Keratinocyte (primary cell): ENCODE data around the gene ITGB5. TPM values are rescaled to one million over a fixed set of nuclear protein-coding genes. Genes with fewer than 3 reads are reported as not detected.

Experiments
- DNase-seq: peaks from one replicate; pipeline ENCODE4 v3.0.0-alpha.2; 2011; ENCODE audit warnings: low read depth, missing footprints, low spot score
- FAIRE-seq: peaks from 2 replicates; lab custom pipeline; 2011; peaks lifted over from hg19 to GRCh38; lab: Jason Lieb, UNC
- H2AFZ ChIP-seq: 2 replicates; pipeline ENCODE4 v1.6.0; 2012; ENCODE audit warnings: low read length, control low read depth, inconsistent platforms; ENCODE audit not compliant: control insufficient read depth
- H3K27ac ChIP-seq: 2 replicates; pipeline ENCODE4 v1.5.1; 2011; ENCODE audit warnings: low read length; ENCODE audit not compliant: control insufficient read depth, insufficient read depth
- H3K27me3 ChIP-seq: 3 replicates; pipeline ENCODE4 v1.6.0; 2011; ENCODE audit warnings: low read length; ENCODE audit not compliant: control insufficient read depth, insufficient read depth; ENCODE audit errors: extremely low read depth
- H3K36me3 ChIP-seq, 2 experiments: 2 replicates in 1 of 2; 3 replicates in 1 of 2; pipeline ENCODE4 v1.5.1; 2011; ENCODE audit warnings: low read length in 2 of 2, mild to moderate bottlenecking in 1 of 2; ENCODE audit not compliant: control insufficient read depth in 2 of 2, insufficient read depth in 2 of 2; ENCODE audit errors: extremely low read depth in 1 of 2
- H3K4me1 ChIP-seq: 3 replicates; pipeline ENCODE4 v1.5.1; 2011; ENCODE audit warnings: low read length; ENCODE audit not compliant: control insufficient read depth, insufficient read depth; ENCODE audit errors: extremely low read depth
- H3K4me2 ChIP-seq: 3 replicates; pipeline ENCODE4 v1.6.0; 2011; ENCODE audit warnings: low read depth, low read length; ENCODE audit not compliant: control insufficient read depth, insufficient read depth; ENCODE audit errors: extremely low read depth
- H3K4me3 ChIP-seq, 3 experiments: fragments of 200-600 bp in 1 of 3; sonication (generic) in 1 of 3; 2 replicates in 2 of 3; 3 replicates in 1 of 3; pipeline ENCODE4 v1.5.1; 2011 to 2016; ENCODE audit warnings: low read length in 3 of 3, mild to moderate bottlenecking in 3 of 3, control low read depth in 2 of 3, inconsistent platforms in 1 of 3, low read depth in 1 of 3, mixed read lengths in 1 of 3, mixed run types in 1 of 3, moderate library complexity in 1 of 3; ENCODE audit not compliant: control insufficient read depth in 2 of 3, insufficient read depth in 2 of 3; ENCODE audit errors: extremely low read depth in 1 of 3
- H3K79me2 ChIP-seq: 2 replicates; pipeline ENCODE4 v1.6.0; 2012; ENCODE audit warnings: low read length; ENCODE audit not compliant: control insufficient read depth, insufficient read depth
- H3K9ac ChIP-seq: 3 replicates; pipeline ENCODE4 v1.6.0; 2011; ENCODE audit warnings: low read length; ENCODE audit not compliant: control insufficient read depth, insufficient read depth; ENCODE audit errors: extremely low read depth
- H3K9me1 ChIP-seq: 3 replicates; pipeline ENCODE4 v1.6.0; 2011; ENCODE audit warnings: low read length; ENCODE audit not compliant: control insufficient read depth, insufficient read depth; ENCODE audit errors: extremely low read depth
- H3K9me3 ChIP-seq: 2 replicates; pipeline ENCODE4 v1.5.1; 2012; ENCODE audit warnings: low read depth, low read length; ENCODE audit not compliant: control insufficient read depth
- H4K20me1 ChIP-seq: 3 replicates; pipeline ENCODE4 v1.6.0; 2011; ENCODE audit warnings: low read length; ENCODE audit not compliant: control insufficient read depth, insufficient read depth; ENCODE audit errors: extremely low read depth
- EZH2 ChIP-seq: IDR thresholded peaks from one replicate; pipeline ENCODE4 v1.6.1; 2012; ENCODE audit warnings: inconsistent platforms, mild to moderate bottlenecking, low read length, moderate library complexity
- dilution Hi-C: fragments of 300-500 bp; cut with MboI; formaldehyde crosslinking; loops from one replicate; pipeline ENCODE4 v1.7.0; 2020; ENCODE audit warnings: low sequenced_read_pairs; ENCODE audit not compliant: extremely low pct_ligation_motif_present
- polyA plus RNA-seq, 5 experiments: library from polyadenylated mRNA; depleted of rRNA in 3 of 5; stranded (reverse) in 3 of 5; stranded (forward) in 1 of 5; unstranded in 1 of 5; fragments of >200 nt; gene quantifications; 1 replicate in 1 of 5; 2 replicates in 3 of 5; 3 replicates in 1 of 5; pipeline versions ENCODE4 v1.2.1 to v1.2.3, GENCODE V29; 2011 to 2012; ENCODE audit warnings: missing spikeins in 2 of 5, low read depth in 1 of 5, low replicate concordance in 1 of 5
- TF ChIP-seq, protein P1 (sequence below), 3 experiments: IDR thresholded peaks in 1 of 3; conservative IDR thresholded peaks in 1 of 3; optimal IDR thresholded peaks in 1 of 3; 2 replicates in 2 of 3; 3 replicates in 1 of 3; pipeline versions ENCODE3 to v1.5.1; 2011; ENCODE audit warnings: low read length in 3 of 3, mild to moderate bottlenecking in 3 of 3, moderate library complexity in 2 of 3, control low read depth in 1 of 3, inconsistent platforms in 1 of 3; ENCODE audit not compliant: insufficient read depth in 2 of 3; ENCODE audit errors: extremely low read depth in 1 of 3

Gene ITGB5
- polyA plus RNA-seq, 1 donor (not counting 4 experiments of a cell fraction or from before 2014, with no cell fraction given) = 136 TPM

DNA sequence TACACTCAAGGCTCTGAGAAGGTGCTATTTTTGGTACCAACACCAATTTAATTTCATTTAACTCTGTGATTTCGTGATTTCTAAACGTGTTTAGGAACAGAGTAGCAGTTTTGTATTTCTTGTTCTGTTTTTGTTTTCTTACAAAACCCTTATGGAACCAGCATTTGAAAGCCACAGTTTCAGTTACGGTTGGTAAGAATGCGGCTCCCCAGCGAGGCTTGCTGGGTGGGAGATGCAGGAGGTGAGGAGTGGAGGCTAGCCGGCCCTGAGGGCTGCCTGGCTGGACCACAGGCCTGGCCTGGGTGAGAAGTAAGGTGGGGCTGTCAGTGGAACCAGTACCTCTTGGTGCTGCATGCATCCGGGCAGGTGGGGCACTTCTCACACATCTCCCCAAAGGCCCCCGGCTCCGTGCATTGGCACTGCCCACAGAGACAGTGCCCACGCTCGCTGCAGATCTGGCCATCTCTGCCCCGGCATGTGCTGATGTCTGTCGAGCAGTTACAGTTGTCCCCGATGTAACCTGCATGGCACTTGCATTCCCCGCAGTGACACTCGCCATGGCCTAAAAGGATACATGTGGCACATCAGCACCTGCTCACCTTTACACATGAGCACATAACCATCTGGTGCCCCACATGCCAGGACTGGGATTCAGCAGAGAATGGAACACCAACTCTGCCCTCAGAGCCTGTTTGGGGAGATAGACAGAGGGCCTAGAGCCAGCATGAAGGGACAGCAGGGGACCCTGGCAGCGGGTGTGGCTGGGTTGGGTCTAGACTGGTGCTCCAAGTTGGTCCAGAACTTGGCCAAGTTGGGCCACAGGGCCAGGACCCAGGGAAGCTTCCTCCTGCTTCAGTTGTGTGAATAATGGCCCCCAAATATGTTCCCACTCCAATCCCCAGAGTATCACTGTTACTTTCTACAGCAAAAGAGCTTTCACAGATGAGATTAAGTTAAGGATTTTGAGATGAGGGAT lies 113.5 kb downstream of the ITGB5 start:
- H2AFZ ChIP-seq = no peak overlapping the region
- H3K27ac ChIP-seq = no peak overlapping the region
- H3K4me3 ChIP-seq = no peak overlapping the region
- H3K36me3 ChIP-seq = peaks cover 17 to 29% of the 10 kb centered on the region in 2 experiments
- TF ChIP-seq EZH2 = no peak
- TF ChIP-seq, protein P1, sequence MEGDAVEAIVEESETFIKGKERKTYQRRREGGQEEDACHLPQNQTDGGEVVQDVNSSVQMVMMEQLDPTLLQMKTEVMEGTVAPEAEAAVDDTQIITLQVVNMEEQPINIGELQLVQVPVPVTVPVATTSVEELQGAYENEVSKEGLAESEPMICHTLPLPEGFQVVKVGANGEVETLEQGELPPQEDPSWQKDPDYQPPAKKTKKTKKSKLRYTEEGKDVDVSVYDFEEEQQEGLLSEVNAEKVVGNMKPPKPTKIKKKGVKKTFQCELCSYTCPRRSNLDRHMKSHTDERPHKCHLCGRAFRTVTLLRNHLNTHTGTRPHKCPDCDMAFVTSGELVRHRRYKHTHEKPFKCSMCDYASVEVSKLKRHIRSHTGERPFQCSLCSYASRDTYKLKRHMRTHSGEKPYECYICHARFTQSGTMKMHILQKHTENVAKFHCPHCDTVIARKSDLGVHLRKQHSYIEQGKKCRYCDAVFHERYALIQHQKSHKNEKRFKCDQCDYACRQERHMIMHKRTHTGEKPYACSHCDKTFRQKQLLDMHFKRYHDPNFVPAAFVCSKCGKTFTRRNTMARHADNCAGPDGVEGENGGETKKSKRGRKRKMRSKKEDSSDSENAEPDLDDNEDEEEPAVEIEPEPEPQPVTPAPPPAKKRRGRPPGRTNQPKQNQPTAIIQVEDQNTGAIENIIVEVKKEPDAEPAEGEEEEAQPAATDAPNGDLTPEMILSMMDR (optimal IDR thresholded peaks at IDR 0.05 in 1 of 3, IDR thresholded peaks at IDR 0.05 in 1 of 3, conservative IDR thresholded peaks at IDR 0.05 in 1 of 3; ENCODE audit: extremely low read depth in 1 of 3, insufficient read depth in 2 of 3, low read length in 3 of 3) = no peak
- no peaks in the 10 kb centered on the region for H3K9me1 ChIP-seq
- DNase-seq = no peak
- FAIRE-seq = no peak
- H4K20me1 ChIP-seq = no peaks in the 10 kb centered on the region
- no peaks in the 10 kb centered on the region for H3K79me2 ChIP-seq
- H3K27me3 ChIP-seq = no peaks in the 10 kb centered on the region
- no peaks in the 10 kb centered on the region for H3K9me3 ChIP-seq
- peaks cover 14% of the 10 kb centered on the region for H3K4me1 ChIP-seq
- H3K4me2 ChIP-seq = no peak overlapping the region
- dilution Hi-C loops = no loop called here
- H3K9ac ChIP-seq = no peak overlapping the region

DNA sequence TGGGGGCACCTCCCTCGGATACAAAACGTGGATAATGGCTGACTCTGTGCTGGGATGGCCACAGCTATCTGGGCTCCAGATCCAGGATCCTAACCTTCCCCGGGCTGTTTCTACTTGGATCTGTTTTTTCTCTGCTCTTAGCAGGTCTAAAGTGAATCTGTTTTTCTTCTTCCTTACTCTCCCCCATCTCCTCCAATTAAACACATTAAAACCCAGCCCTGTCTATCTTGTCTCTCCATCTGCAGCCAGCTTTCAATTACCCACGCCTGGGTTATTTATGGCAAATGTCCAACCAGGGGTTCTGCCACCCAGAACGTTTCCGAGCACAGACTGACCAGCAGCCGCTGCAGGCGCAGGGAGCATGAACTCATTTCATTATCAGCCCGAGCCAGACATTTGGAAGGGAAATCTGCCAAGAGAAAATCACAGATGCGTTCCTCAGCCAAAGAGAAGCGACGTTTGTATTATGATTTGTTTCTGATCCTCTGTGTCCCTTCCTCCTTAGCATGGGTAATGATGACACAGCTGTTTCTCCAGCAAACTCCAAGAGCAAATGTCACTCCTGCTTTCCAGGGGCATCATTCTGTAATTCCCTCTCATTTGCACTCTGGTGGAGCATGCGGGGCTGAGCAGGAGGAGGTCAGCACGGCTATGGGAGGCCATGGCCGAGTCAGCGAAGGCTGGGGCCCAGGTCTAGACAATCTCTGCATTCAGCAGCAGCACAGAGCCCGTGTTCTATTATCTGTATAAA lies 114.9 kb downstream of the ITGB5 start:
- H3K9ac ChIP-seq = no peak overlapping the region
- no peak overlapping the region for H3K27ac ChIP-seq
- no peak for TF ChIP-seq EZH2
- TF ChIP-seq, protein P1 (optimal IDR thresholded peaks at IDR 0.05 in 1 of 3, IDR thresholded peaks at IDR 0.05 in 1 of 3, conservative IDR thresholded peaks at IDR 0.05 in 1 of 3; ENCODE audit: extremely low read depth in 1 of 3, insufficient read depth in 2 of 3, low read length in 3 of 3) = no peak
- H3K4me2 ChIP-seq = no peak overlapping the region
- no peaks in the 10 kb centered on the region for H3K9me1 ChIP-seq
- peaks cover 19 to 38% of the 10 kb centered on the region in 2 experiments for H3K36me3 ChIP-seq
- DNase-seq = no peak
- no peaks in the 10 kb centered on the region for H3K79me2 ChIP-seq
- H3K4me1 ChIP-seq = peaks cover 14% of the 10 kb centered on the region
- H3K27me3 ChIP-seq = no peaks in the 10 kb centered on the region
- FAIRE-seq = no peak
- dilution Hi-C loops = no loop called here
- H2AFZ ChIP-seq = no peak overlapping the region
- no peaks in the 10 kb centered on the region for H4K20me1 ChIP-seq
- no peak overlapping the region for H3K4me3 ChIP-seq
- H3K9me3 ChIP-seq = no peaks in the 10 kb centered on the region
